PC-9 (cell line): Measurements from ENCODE around the gene ERVFRD-1. TPM values are rescaled to one million over a fixed set of nuclear protein-coding genes. Genes with fewer than 3 reads are reported as not detected.

ENCODE experiments used
- BruUV-seq: library from RNA; stranded (reverse); fragments of 400-500 nt; replicated peaks from 2 replicates; lab custom pipeline; 2021; lab: Mats Ljungman, UMichigan
- CTCF ChIA-PET: fragments of 300-600 bp; sonication (Branson Sonifier 250); formaldehyde crosslinking; loops from one replicate; lab custom pipeline; 2022; ENCODE audit warnings: antibody characterized with exemption; lab: Charles Lee
- POLR2A ChIA-PET: fragments of 300-600 bp; sonication (Branson Sonifier 250); formaldehyde crosslinking; loops from one replicate; lab custom pipeline; 2022; ENCODE audit warnings: antibody characterized with exemption; ENCODE audit not compliant: unreplicated experiment; lab: Charles Lee
- DNase-seq, 2 experiments: peaks; one replicate each; pipeline versions ENCODE4 v3.0.0 to v3.0.0-alpha.2; 2015 to 2022; ENCODE audit warnings: mixed read lengths in 1 of 2
- H2AFZ ChIP-seq: fragments of 200-600 bp; sonication (generic); 2 replicates; pipeline ENCODE4 v1.8.1; 2017; ENCODE audit warnings: antibody characterized with exemption
- H3F3A ChIP-seq: fragments of 200-600 bp; sonication (generic); 2 replicates; pipeline ENCODE4 v1.8.1; 2017; ENCODE audit warnings: antibody characterized with exemption, mild to moderate bottlenecking, low read depth; ENCODE audit not compliant: insufficient read depth
- H3K27ac ChIP-seq: fragments of 200-600 bp; sonication (generic); 2 replicates; pipeline ENCODE4 v1.6.1; 2016; ENCODE audit warnings: mixed run types
- H3K27me3 ChIP-seq: fragments of 200-600 bp; sonication (generic); 2 replicates; pipeline ENCODE4 v1.6.1; 2016; ENCODE audit warnings: low read depth, mixed run types; ENCODE audit not compliant: insufficient read depth
- H3K36me3 ChIP-seq: fragments of 200-600 bp; sonication (generic); 2 replicates; pipeline ENCODE4 v1.6.1; 2016; ENCODE audit warnings: low read depth, mixed run types
- H3K4me1 ChIP-seq: fragments of 200-600 bp; sonication (generic); replicated peaks from 2 replicates; pipeline ENCODE4 v1.6.1; 2016; ENCODE audit warnings: mixed run types; ENCODE audit not compliant: insufficient read depth
- H3K4me2 ChIP-seq: fragments of 200-600 bp; sonication (generic); 2 replicates; pipeline ENCODE4 v1.6.1; 2017; ENCODE audit warnings: mixed run types
- H3K4me3 ChIP-seq: fragments of 200-600 bp; sonication (generic); 2 replicates; pipeline ENCODE4 v1.6.1; 2016; ENCODE audit warnings: mixed run types
- H3K79me2 ChIP-seq: fragments of 200-600 bp; sonication (generic); 2 replicates; pipeline ENCODE4 v1.6.1; 2017; ENCODE audit warnings: low read depth, mixed run types
- H3K9me2 ChIP-seq: fragments of 200-600 bp; sonication (generic); 2 replicates; pipeline ENCODE4 v1.8.1; 2017; ENCODE audit warnings: mild to moderate bottlenecking; ENCODE audit not compliant: insufficient read depth
- H3K9me3 ChIP-seq: fragments of 200-600 bp; sonication (generic); 2 replicates; pipeline ENCODE4 v1.8.1; 2016; ENCODE audit warnings: low read depth; ENCODE audit not compliant: insufficient read depth
- H4K20me1 ChIP-seq: fragments of 200-600 bp; sonication (generic); 2 replicates; pipeline ENCODE4 v1.8.1; 2017; ENCODE audit not compliant: insufficient read depth
- CTCF ChIP-seq: fragments of 200-600 bp; sonication (generic); conservative IDR thresholded peaks from 2 replicates; pipeline ENCODE4 v1.6.1; 2017; ENCODE audit warnings: mixed run types, antibody characterized with exemption, mild to moderate bottlenecking, moderate library complexity
- EZH2 ChIP-seq: fragments of 200-600 bp; sonication (generic); IDR thresholded peaks from 2 replicates; pipeline ENCODE4 v1.8.0; 2017; ENCODE audit warnings: antibody characterized with exemption, low read depth
- intact Hi-C: fragments of 100-400 bp; cut with micrococcal nuclease; formaldehyde crosslinking; loops from one replicate; pipeline ENCODE4 v1.10.0; 2022; ENCODE audit not compliant: unreplicated experiment
- total RNA-seq: library from RNA; stranded (reverse); gene quantifications from 2 replicates; pipeline ENCODE4 v1.2.3, GENCODE V29; 2021

Gene ERVFRD-1
- total RNA-seq, 1 experiment from 2014 or later = not detected

GRCh38 chr6:11094411-11094851 lies 17.1 kb downstream of the ERVFRD-1 start:
- peak overlapping the region; percentile 95 for H3K4me2 ChIP-seq
- intact Hi-C loops = loop anchor here (1.0 to 5.0 kb wide), 3 partner anchors 50 to 224 kb away; partner anchors contain the start of gene NEDD9
- BruUV-seq = no TSS peak
- H3K9me2 ChIP-seq = no peaks in the 10 kb centered on the region
- H3K79me2 ChIP-seq = peaks cover 49% of the 10 kb centered on the region
- H3K9me3 ChIP-seq = no peaks in the 10 kb centered on the region
- H3K36me3 ChIP-seq = no peaks in the 10 kb centered on the region
- peak overlapping the region; percentile 96 for H2AFZ ChIP-seq
- H3K4me1 ChIP-seq = 0 out of 2 replicates have a peak, but pooled peaks cover 8% of the 10 kb centered on the region
- CTCF ChIA-PET = no interaction called here
- H3K27me3 ChIP-seq = no peaks in the 10 kb centered on the region
- POLR2A ChIA-PET = interaction anchor here (0.5 to 0.9 kb wide), 2 partner anchors 138 to 237 kb away, joined by 3 to 5 read pairs; partner anchors contain the start of gene NEDD9
- H4K20me1 ChIP-seq = no peaks in the 10 kb centered on the region
- TF ChIP-seq EZH2 = no peak
- TF ChIP-seq CTCF = no peak
- H3F3A ChIP-seq = 0 out of 2 replicates have a peak, but pooled peaks cover 6% of the 10 kb centered on the region
- peak; percentile 40 to 41 for DNase-seq
- H3K27ac ChIP-seq = peak overlapping the region; percentile 64
- H3K4me3 ChIP-seq = peak overlapping the region; percentile 76

DNA sequence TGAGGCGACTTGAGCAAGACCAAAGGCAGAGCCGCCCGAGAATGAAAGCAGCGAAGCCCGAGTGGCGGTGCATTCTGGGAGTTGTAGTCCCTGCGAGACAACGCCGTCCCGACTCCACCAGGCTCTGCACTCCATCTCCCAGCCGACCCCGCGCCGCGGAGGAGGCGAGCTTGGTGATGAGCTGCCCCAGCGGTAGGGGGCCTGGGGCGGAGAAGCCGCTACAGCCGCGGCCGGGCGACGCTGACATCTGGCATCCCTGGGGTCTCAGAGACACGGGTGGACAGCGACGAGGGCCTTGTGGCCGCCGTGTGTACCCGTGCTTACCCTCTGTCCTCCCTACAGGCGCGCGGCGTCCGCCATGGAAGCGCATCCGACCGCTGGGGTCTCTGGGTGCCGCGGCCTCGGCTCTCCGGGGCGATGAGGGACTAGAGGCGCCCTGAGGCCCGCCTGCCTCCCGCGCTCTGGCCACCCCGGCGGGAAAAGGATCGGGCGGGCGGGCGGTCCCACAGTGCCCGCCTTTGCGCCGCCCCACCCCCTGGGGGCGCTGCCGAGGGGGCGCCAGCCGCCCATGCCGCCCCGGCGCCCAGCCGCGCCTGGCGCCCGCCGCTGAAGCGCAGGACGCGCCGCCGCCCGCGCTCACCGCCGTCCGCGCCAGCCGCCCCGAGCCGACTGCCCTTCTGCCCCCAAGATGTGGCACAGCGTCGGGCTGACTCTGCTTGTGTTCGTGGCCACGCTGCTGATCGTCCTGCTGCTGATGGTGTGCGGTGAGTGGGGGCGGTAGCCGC lies 17.7 kb downstream of the ERVFRD-1 start, which contains the start of gene SMIM13:
SMIM13 (plus strand) TSS at position 209 of the 785 bp plus-strand sequence; CDS start at position 689, 480 bp downstream.
- no peaks in the 10 kb centered on the region for H3K9me2 ChIP-seq
- BruUV-seq = no TSS peak
- H3K4me1 ChIP-seq = 0 out of 2 replicates have a peak, but pooled peaks cover 8% of the 10 kb centered on the region
- H3K36me3 ChIP-seq = no peaks in the 10 kb centered on the region
- no peaks in the 10 kb centered on the region for H3K27me3 ChIP-seq
- H3K9me3 ChIP-seq = no peaks in the 10 kb centered on the region
- intact Hi-C loops = loop anchor here (1.0 to 5.0 kb wide), 5 partner anchors 50 to 402 kb away; partner anchors contain the start of gene NEDD9
- ChIA-PET POLR2A (interaction anchor here (0.5 to 1.0 kb wide), 9 partner anchors 14 to 1005 kb away, joined by 3 to 7 read pairs (median 3); partner anchors contain the start of genes NEDD9 and TMEM14C), CTCF (interaction anchor here (1.1 kb wide), 1 partner anchor 402 kb away, joined by 4 read pairs; no protein-coding TSS in a partner anchor)
- H2AFZ ChIP-seq = peak within 1 kb of the TSS; percentile 96
- H3F3A ChIP-seq = 0 out of 2 replicates have a peak, but pooled peaks cover 6% of the 10 kb centered on the region
- H3K4me2 ChIP-seq = peak within 1 kb of the TSS; percentile 95
- H3K79me2 ChIP-seq = peaks cover 44% of the 10 kb centered on the region
- H4K20me1 ChIP-seq = no peaks in the 10 kb centered on the region
- peak within 1 kb of the TSS; percentile 76 for H3K4me3 ChIP-seq
- peak within 1 kb of the TSS; percentile 64 for H3K27ac ChIP-seq
- TF ChIP-seq EZH2 (no peak), CTCF (peak; percentile 56)
- DNase-seq = peak; percentile 88 to 96

GRCh38 chr6:11093376-11093625 lies 18.2 kb downstream of the ERVFRD-1 start:
- CTCF ChIA-PET = interaction anchor here (1.1 kb wide), 1 partner anchor 403 kb away, joined by 4 read pairs; no protein-coding TSS in a partner anchor
- 0 out of 2 replicates have a peak, but pooled peaks cover 6% of the 10 kb centered on the region for H3F3A ChIP-seq
- H3K4me1 ChIP-seq = 0 out of 2 replicates have a peak, but pooled peaks cover 8% of the 10 kb centered on the region
- POLR2A ChIA-PET = interaction anchor here (0.5 to 1.0 kb wide), 5 partner anchors 124 to 402 kb away, joined by 3 to 7 read pairs (median 4); partner anchors contain the start of gene NEDD9
- peak overlapping the region; percentile 93 for H2AFZ ChIP-seq
- TF ChIP-seq CTCF = no peak
- no peak for TF ChIP-seq EZH2
- no peaks in the 10 kb centered on the region for H4K20me1 ChIP-seq
- peaks cover 41% of the 10 kb centered on the region for H3K79me2 ChIP-seq
- peak overlapping the region; percentile 56 for H3K27ac ChIP-seq
- BruUV-seq = no TSS peak
- H3K9me3 ChIP-seq = no peaks in the 10 kb centered on the region
- H3K4me3 ChIP-seq = peak overlapping the region; percentile 76
- no peaks in the 10 kb centered on the region for H3K27me3 ChIP-seq
- DNase-seq = no peak
- H3K4me2 ChIP-seq = peak overlapping the region; percentile 95
- no peaks in the 10 kb centered on the region for H3K36me3 ChIP-seq
- intact Hi-C loops = loop anchor here (1.0 to 5.0 kb wide), 3 partner anchors 139 to 403 kb away; partner anchors contain the start of gene NEDD9
- no peaks in the 10 kb centered on the region for H3K9me2 ChIP-seq
